NAMALWA (cell line): ENCODE measurements around the gene TBC1D21.
"Not testable (repeated sequence)": the region's sequence is repeated elsewhere in the genome, so short reads cannot be mapped to it uniquely, and the experiment has no call there.

Experiments used
- DNase-seq: peaks from one replicate; pipeline ENCODE4 v3.0.0-alpha.2; 2015; ENCODE audit warnings: low spot score

Gene TBC1D21

DNA sequence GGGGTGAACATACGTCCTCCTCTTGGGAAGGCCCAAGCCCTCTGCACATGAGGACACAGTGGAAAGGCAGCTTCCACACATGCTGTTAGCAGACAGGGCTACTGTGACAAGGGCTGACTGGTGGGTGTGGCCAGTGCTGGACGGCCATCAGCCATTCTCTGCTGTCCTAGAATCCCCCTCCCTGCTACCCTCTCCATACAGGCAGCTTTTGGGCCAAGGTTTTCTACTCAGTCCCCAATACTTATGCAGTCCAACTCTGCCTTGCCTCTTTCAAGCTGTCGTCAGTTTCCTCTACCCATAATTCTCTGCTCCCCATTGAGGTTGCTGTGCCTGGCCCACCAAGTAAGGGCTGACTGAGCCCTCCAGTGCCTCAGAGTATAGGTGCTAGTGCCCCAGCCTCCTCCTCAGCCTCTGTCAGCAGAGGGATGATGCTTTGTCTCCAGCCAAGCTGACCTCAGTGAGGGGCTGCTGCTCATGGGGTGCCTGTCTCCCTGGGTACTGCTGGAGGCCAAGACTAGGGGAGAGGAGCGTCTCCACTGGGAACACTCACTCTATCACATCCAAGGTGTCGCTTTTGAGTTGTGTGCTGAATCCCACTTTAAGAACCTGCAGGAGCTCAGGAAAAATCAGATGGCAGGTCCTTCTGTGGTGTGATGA is 55.7 kb downstream of the TBC1D21 start:
- DNase-seq, result no peak

DNA sequence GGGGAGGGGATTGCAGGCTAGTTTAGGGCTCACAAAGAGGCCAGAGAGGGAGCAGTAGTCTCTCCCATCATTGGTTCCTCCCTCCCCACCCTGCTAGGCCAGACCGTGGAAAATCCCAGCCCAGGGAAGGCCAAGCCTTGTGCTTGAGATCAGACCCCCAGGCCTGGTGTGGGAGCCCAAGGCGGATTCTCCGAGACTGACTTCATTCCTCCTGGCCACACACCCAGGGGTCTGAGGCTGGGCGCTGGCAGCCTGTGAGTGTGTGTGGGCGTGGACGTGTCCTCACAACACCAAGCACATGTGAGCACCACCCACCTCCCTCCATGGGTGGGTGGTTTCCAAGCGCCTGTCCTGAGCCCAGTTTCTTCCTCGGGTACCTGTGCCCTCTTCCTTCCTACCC is 57.0 kb downstream of the TBC1D21 start:
- DNase-seq, result no peak

DNA sequence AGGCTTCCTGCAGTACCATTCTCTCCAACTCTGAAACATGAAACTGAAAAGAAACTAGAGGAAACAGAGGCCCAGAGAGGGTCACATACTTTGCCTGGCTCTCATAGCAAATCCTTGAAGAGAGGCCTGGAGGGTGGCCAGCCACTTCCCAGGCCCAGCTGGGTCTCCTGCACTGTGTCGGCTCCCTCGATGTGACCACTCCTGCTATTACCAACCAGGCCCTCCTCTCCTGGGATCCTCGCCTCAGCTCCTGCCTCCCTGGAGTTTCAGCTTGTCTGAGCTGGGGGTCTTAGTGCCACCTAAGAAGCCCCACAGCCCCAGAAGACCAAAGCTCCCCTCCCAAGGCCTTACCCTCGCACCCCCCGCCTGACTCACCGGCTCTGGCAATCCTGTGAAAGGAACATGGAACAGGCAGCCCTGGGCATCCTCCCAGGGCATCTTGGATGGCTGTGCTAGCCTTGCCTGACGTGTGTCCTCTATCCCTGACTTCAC is 57.5 kb downstream of the TBC1D21 start:
- DNase-seq, result no peak

DNA sequence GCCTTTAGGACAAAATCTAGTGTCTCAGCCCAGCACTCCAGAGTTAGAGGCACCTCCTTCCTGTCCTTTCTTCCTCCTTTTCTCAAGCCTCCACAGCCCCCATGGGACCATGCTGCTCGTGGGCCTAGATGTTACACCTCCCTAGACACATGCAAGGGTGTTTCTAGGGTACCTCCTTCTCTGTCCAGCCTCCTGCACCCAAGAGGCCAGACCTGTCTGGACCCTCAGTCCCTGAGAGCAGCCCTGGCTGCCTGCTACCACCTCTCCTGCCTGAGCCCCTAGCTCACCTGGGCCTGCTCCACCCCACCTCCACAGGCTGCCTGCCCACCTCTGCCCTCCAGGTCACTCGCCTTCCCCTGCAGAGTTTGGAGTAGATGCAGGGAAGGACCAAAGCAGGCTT is 58.1 kb downstream of the TBC1D21 start:
- no peak for DNase-seq

DNA sequence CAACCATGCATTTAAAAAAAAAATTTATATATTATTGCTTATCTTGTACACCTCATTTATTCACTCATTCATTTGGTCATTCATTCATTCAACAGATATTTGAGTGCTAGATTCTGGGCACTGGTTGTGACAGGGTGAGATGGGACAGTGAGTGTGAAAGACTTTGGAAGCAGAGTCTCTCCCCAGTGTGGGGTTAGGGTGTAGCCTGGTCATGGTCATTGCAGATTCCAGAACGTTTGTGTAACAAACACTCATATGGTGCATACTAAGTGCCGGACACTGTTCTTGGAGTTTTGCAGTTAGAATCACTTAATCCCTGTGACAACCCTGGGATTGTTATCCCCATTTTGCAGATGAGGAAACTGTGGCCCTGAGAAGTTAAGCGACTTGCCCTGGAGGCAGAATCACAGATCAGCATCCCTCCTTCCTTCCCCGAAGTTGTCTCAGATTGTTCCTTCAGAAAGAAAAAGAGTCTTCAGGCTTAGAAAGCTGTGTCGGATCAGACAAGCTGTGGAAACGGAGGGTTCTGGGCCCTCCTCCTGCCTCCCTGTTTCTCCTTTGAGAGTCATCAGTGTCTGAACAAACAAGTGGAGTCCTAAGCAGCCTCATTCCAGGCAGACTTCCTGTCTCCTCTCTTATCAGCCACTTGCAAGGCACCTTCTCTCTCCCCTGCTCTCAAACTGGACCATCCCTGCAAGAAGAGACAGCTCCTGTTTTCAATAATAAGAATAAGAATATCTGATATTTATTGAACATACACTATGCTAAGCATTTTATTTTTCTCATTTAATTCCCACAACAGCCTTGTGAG is 59.2 kb downstream of the TBC1D21 start:
- DNase-seq, result no peak

DNA sequence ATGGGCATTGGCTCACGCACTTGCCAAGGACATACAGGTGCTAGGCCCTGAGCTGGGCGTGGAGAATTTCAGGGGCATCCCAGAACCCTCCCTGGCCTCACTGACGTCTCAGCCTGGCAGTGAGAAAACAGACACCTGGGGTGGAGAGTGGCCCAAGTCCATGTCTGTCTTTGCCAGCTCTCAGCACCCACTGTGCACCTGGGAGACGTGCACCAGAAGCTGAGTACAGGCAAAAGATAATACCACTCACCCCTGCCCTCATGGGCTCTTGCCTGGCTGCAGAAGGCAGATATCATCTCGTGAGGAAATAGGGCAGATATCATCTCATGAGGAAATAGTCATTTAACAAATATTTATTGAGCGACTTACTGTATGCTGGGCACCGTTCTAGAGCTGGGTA is 60.9 kb downstream of the TBC1D21 start:
- no peak for DNase-seq

DNA sequence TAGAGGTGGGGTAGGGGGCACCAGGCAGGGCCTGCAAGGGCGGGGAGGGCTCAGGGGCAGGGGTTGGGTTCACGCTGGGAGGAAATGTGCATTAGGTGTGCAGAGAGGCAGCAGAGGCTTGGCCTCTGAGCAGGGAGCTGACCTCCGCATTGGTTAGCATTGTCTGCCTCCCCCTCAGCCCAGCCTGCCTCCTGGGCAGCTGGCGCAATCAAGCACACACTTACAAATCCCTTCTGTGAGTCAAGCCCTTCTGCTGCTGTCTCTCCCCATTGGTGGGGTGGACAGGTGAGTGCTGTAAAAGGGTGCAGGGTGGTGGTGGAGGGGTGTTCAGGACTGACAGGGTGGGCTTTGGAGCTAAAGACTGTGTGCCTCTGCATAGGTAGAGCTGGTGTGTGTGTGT is 62.2 kb downstream of the TBC1D21 start:
- DNase-seq, result no peak

DNA sequence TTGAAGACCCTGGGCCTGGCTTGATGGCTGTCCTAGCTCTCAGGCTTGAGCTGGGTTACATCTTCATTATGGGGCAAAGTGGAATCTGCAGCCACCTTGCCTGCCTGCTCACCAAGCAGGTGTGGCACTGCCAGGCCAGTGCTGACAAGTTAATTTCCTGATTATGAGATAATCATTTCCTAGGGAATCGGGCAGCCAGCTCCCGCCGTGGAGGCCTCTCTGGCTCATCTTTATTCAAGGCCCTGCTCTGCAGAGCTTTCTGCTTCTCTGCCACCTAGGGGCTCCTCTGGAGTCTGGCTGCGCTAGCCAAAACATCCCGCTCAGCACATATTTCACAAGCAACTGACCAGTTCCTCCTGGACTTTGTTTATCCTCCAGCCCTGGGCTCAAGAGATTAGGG is 62.8 kb downstream of the TBC1D21 start:
- no peak for DNase-seq

DNA sequence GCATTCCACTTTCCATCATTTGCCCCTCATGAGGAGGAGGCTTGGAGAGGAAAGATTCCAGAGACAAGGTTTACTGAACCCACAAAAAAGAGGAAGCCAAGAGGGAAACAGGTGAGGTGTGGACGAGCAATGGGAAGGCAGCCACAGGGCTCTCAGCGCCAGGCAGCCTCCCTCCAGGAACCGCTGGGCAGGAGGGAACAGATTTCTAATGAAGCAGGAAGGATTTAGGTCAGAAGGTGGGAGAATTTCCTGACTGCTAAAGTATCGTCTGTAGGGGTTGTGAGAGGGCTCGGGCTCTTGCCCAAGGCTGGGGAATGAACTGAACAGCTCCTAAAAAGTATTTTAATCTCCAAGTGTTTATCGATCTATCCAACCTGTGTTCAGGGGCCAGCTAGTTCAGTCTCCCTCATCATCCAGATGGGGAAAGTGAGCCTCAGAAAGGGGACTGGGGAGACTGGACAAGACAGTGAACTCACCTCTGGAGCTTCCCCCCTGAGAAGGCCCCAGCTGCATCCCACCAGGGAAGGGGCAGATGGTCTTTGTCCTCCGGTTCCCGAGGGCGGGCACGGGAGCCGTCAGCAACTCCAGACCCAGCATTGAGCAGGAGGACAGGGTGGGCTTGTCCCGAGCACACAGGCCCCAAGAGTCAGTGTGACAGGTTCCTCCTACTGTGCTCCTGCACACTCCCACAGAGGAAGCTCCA is 63.4 kb downstream of the TBC1D21 start:
- DNase-seq, result no peak

DNA sequence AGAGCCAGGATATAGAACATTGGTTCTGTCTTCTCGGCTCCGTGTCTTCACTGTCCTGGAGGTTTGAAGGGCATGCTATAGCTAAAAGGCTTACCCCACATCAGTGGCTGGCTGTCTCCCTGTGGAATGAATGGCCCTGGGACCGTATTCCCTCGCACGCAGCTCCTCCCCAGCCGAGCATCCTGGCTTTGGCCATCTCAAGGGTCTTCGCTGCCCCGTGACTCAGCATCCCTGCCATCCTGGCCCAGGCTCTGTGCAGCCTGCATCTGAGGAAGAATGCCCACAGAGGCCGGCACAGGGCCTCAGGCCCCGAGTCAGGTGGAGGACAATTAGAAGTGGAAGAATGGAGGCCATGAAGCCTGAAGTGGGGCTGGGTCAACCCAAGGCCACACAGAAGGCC is 63.9 kb downstream of the TBC1D21 start:
- DNase-seq, result no peak

DNA sequence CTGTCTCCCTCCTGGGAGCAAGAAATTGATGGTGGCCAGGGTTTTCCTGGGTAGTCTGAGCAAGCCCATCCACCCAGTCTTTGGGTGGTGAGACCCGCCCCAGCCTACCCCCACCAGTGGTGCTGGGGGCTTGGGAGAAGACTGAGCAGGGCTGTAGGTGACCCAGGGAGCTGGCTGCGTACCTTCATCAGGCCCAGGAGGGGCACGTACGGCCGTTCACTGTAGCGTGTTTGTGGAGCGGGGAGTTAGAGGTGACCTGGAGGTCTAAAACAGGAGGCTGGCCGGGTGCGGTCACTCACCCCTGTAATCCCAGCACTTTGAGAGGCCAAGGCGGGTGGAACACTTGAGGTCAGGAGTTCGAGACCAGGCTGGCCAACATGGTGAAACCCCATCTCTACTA is 64.4 kb downstream of the TBC1D21 start:
- no peak for DNase-seq

DNA sequence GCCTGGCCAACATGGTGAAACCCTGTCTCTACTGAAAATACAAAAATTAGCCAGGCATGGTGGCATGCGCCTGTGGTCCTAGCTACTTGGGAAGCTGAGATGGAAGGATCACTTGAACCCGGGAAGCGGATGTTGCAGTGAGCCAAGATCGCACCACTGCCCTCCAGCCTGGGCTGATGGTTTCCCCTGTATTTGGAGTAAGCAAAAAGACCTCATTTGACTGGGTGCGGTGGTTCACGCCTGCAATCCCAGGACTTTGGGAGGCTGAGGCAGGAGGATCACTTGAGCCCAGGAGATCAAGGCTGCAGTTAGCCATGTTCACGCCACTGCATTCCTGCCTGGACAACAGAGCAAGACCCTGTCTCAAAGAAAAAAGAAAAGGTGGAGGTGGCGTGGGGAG is 65.2 kb downstream of the TBC1D21 start:
- not testable (repeated sequence) for DNase-seq
